SK-MEL-5 (cell line): ENCODE measurements around the gene WNK4. TPM values are rescaled to one million over a fixed set of nuclear protein-coding genes. Genes with fewer than 3 reads are reported as not detected.

Source experiments
- DNase-seq: peaks from one replicate; pipeline ENCODE4 v3.0.0-alpha.2; 2016; ENCODE audit warnings: low read depth, low spot score
- in situ Hi-C: cut with HindIII; loops from 2 replicates; pipeline ENCODE4 v1.10.0; 2016; ENCODE audit warnings: low sequenced_read_pairs, high pct_unique_total_duplicates, low pct_unique_long_range_greater_than_20kb
- total RNA-seq: library from RNA; depleted of rRNA; stranded (reverse); fragments of >200 nt; shearing (Covaris generic); gene quantifications from 2 replicates; pipeline ENCODE4 v1.2.3, GENCODE V29; 2014

The WNK4 gene
- total RNA-seq, 1 experiment from 2014 or later: 0.21 TPM

DNA sequence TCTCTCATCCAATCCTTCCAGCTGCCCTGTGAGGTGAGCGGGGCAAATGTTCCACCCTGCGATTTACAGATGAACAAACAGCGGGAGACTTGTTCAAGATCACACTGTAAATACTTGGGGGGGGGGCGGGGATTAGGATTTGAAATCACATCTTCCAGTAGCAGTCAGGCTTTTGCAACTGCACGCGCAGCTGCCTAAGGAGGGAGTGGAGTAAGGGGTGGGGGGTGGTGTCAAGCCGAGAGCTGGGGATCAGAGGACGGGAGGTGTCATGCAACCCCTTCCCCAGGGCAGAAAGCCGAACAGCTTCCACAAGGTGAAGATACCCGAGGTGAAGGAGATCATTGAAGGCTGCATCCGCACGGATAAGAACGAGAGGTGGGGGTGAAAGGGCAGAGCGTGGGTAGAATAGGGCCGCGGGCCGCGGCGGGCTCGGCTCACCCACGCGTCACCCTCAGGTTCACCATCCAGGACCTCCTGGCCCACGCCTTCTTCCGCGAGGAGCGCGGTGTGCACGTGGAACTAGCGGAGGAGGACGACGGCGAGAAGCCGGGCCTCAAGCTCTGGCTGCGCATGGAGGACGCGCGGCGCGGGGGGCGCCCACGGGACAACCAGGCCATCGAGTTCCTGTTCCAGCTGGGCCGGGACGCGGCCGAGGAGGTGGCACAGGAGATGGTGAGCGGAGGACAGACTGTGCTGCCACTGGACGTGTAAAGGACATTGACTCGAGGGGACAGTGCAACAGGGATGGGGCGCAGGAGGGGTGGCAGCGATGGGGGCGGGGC lies 4.6 kb downstream of the WNK4 start:
- in situ Hi-C loops: no loop called here
- DNase-seq: no peak

GRCh38 chr17:42787266-42787665 lies 6.9 kb downstream of the WNK4 start:
- in situ Hi-C loops: no loop called here
- no peak for DNase-seq

GRCh38 chr17:42791948-42792347 lies 11.5 kb downstream of the WNK4 start:
- in situ Hi-C loops: no loop called here
- no peak for DNase-seq

- no peak for DNase-seq
- in situ Hi-C loops: no loop called here
Measured at GRCh38 chr17:42792545-42792944, 12.1 kb downstream of the WNK4 start.

DNA sequence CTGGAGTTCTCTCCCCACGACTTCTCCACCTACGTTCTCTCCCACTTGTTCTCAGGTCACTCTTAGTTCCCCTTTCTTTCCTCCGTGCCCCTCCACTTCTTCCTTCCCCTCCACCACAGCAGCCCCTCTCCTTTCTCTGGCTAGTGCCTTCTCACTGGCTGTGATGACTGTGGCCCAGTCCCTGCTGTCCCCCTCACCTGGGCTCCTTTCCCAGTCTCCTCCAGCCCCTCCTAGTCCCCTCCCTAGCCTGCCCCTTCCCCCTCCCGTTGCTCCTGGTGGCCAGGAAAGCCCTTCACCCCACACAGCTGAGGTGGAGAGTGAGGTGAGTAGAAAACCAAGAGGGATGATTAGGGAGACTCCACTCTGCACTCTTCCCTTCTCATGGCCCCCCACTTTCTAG lies 14.7 kb downstream of the WNK4 start:
- no peak for DNase-seq
- in situ Hi-C loops: no loop called here

DNA sequence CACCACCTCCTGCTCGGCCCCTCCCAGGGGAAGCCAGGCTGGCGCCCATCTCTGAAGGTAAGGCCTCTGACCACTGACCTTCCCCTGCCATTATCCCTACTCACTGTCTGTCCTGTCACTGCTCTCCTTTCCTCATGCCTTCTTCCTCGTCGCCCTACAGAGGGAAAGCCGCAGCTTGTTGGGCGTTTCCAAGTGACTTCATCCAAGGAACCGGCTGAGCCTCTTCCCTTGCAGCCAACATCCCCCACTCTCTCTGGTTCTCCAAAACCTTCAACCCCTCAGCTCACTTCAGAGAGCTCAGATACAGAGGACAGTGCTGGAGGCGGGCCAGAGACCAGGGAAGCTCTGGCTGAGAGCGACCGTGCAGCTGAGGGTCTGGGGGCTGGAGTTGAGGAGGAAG lies 15.1 kb downstream of the WNK4 start:
- in situ Hi-C loops: no loop called here

DNA sequence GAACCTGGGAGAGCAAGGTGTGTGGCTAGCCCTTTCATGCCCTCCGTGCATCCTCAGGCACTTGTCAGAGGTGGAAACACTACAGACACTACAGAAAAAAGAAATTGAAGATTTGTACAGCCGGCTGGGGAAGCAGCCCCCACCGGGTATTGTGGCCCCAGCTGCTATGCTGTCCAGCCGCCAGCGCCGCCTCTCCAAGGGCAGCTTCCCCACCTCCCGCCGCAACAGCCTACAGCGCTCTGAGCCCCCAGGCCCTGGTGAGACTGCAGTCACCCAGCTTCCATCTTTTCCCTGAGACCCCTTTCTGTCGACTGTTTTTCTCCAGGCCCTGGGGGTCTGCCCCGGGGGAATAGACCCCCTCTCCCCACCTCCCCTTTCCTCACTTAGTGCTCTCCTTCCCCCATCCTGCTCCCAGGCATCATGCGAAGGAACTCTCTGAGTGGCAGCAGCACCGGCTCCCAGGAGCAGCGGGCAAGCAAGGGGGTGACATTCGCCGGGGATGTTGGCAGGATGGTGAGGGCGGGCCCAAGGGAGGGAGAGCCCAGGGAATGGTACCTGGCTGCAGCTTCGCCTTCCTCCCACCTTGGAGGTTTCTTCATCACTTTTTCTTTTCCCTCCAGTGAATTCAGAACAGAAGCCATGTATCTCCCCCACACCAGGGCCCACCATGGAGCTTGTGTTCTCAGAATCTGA lies 15.8 kb downstream of the WNK4 start:
- in situ Hi-C loops: no loop called here
- no peak for DNase-seq

More for the DNA sequence above, 15.1 kb downstream of the WNK4 start:
- DNase-seq: no peak

DNA sequence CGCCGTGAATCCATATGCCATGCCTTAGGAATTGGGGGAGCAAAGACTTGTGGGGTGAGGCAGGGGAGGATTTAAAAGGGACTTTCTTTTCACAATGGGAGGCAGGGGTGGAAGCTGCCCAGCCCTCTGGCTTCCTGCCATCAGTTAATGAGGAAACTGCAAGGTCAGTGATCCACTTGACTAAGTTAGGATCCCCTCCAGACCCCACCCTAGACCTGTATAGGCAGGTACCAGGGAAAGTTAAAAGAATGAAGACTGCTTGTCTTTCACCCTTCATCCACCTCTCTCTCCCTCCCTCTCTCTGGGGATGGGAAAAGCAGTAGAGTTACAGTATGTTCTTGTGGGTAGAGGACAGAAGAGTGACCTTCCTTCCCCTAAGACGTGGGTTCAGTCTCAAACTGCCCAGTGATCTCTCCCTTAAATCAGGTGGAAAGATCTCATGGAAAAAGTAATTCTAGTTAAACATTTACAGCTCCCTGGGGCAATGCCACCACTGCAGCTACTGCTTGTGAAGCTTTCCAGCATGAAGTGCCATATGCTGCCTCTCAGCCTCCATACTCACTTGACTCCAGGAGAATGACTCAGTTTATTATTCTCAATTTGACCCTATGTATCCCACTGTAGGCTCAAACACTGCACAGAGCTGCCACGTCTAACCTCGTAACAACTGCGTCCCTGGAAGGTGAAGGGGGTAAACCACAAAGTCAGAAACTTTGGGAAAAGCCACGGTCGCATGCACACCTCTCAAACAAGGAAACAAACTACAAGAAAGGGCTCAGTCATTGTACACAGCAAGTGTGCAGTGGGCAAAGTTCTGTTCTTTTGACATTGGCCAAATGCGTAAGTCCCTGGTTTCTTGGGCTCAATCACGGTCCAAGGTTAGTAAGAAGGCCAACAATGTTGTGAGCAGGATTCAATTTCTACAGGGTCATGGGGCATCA lies 16.9 kb downstream of the WNK4 start:
- no peak for DNase-seq
- in situ Hi-C loops: no loop called here

GRCh38 chr17:42798011-42798382 lies 17.6 kb downstream of the WNK4 start:
- no peak for DNase-seq
- in situ Hi-C loops: no loop called here

GRCh38 chr17:42798383-42799380 lies 18.3 kb downstream of the WNK4 start, which contains the start of the genes CNTD1 and COA3:
Gene CNTD1, plus strand, starts transcription at chr17:42798861. Its CDS starts 207 bp downstream, at chr17:42799068.
Gene COA3, minus strand, starts transcription at chr17:42798704. Its CDS starts 23 bp downstream, at chr17:42798681.
- peak; percentile 91 for DNase-seq
- in situ Hi-C loops: no loop called here

DNA sequence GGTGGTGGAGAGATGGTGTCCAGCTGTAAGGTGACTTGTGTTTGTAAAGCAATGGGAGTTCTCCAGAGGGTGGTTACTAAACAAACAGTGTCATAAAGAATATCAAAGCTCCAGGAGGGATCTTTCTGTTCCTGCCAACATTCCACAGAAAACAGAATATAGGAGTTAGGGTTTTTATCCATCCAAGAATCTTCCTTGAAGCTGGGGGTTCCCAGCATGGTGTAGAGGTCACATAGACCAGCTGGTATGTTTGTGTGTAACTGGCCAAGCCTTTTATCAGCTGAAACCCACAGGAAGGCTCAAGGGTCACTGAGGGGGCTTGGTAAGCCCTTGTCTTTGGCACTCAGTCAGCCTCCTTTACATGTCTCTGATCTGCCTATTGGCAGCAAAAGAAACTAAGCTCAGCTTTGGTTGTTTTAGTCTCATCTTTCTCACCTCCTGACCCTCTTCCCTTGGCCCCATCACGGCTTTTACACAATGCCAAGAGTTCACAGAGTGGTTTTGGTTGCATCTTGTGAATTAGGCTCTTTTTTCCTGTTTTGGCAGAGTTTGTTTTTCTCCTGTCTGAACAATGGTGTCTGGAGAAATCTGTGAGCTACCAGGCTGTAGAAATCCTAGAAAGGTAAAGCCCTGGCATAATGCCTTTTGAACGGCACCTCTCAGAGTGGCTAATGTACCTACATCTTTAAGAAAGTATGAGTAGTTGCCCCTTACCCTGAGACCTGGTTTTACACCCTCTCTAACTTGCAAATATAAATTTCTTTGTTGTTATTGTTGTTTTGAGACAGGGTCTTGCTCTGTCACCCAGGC lies 22.9 kb downstream of the WNK4 start:
- in situ Hi-C loops: no loop called here
- DNase-seq: no peak

DNA sequence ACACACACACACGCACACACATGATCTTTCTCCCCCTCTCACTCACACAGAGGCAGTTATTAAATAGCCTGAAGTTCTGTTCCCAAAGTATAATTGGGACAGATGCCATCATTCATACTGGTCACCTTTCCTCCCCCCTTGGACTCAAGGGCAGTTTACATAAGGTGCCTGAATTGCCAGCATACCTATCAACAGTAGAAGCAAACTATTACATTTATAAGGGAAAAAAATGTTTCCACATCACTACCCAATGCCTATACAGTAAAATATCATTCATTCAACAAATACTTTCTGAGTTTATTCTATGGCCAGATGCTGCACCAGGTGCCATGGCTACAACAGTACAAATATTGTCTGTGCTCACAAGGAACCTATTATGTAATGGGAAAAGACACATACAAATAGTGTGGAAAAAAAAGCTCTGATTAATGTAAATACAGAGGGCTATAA lies 24.5 kb downstream of the WNK4 start:
- in situ Hi-C loops: no loop called here
- peak; percentile 59 for DNase-seq

- in situ Hi-C loops: no loop called here
- no peak for DNase-seq
Measured at GRCh38 chr17:42806249-42806648, 25.8 kb downstream of the WNK4 start.

DNA sequence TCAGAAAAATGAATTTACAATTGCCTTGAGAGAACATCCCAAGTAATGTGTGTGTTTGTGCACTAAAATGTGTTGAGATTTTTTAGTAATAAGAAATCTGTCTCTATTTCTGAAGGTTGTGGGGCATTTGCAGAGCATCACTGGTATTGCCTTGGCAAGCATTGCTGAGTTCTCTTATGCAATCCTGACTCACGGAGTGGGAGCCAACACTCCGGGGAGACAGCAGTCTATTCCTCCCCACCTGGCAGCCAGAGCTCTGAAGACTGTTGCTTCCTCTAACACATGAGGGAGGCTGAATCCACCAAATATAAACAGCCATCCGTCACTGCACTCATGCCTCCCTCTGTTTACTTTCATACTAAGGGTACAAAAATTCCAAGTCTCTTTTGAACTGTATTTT lies 28.8 kb downstream of the WNK4 start:
- in situ Hi-C loops: no loop called here
- DNase-seq: no peak

GRCh38 chr17:42814633-42815399 lies 34.4 kb downstream of the WNK4 start:
- in situ Hi-C loops: no loop called here
- DNase-seq: peak; percentile 99
